HuH-7 (cell line): Measurements from ENCODE around the gene SDC1.
"Not testable (repeated sequence)": the region's sequence is repeated elsewhere in the genome, so short reads cannot be mapped to it uniquely, and the experiment has no call there.

Experiments
- DNase-seq: peaks from one replicate; pipeline ENCODE4 v3.0.0; 2011; ENCODE audit warnings: low spot score

Gene SDC1

DNA sequence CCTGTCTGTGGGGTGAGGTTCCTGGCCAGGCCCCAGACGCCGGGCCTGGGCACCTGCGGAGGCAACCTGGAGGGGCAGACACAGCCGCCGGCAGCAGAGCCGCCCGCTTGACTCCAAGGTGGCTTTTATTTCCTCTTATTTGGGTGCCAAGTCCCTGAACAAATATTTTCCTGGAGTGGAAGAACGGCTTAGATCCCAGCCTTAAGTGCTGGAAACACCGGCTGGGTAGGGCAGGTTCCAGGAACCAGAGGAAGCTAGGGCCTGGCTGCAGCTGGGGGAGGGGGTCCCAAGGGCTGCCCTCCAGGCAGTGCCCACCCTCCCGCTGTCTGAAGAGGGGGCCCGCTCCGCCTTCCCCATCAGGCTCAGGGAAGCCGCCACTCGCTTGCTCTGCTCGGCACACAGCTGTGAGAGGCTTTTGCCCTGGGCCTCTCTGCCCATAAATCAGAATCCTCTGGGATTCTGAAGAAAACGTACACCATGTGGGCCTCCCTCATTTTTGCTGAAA, 28.2 kb downstream of the SDC1 start:
- no peak for DNase-seq

DNA sequence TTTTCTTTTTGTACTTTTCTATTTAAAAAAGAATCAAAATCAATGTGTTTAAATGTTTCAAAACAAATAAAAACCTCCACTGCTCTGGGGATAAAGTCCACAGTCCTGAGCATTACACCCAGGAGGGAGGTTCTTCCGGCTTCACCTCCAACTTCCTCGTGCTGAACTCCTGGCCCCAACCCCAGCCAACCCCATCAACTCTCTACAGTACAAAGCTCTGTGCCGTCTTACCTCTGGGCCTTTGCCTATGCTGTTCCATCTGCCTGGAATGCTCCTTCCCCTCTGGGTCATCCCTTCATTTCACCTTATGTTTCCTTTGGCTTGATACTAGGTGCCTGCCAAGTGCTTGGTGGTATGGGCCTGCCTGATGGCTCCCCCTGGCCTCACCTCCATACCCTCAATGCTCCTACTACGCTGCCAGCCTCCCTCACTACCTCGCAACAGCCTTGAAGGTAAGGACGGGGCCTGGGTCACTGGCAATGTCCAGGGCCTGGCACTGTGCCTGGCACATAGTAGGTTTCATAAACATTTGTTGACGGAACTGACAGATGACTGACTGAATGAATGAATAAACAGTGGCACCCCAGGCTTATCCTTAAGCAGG, 28.8 kb downstream of the SDC1 start:
- peak; percentile 77 for DNase-seq

DNA sequence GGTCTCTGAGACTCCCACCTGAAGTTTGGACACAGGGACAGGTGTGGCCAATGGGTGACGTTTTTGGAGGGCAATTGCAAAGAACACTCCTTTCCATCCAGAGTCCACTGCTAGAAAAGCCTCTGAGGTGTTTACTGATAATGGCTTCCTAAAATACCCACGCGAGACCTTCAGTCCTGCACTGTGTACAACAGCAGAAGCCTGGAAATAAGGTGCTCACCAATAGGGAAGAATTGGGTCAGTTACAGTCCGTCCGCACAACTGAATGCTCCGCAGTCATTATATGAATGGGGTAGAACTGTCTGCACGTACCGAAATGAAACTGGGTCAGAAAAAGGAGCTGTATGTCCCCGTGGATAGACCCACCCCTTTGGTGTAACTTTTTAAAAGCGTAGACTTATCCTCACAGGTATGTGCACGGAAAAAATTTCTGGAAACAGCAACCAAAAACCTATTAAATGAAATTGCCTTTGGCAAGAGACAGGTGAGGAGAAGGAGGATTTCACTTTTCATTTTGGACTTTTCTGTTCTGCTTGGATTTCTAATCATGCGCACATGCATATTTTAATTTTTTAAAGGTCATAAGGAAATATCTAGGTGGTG, 29.4 kb downstream of the SDC1 start:
- no peak for DNase-seq

DNA sequence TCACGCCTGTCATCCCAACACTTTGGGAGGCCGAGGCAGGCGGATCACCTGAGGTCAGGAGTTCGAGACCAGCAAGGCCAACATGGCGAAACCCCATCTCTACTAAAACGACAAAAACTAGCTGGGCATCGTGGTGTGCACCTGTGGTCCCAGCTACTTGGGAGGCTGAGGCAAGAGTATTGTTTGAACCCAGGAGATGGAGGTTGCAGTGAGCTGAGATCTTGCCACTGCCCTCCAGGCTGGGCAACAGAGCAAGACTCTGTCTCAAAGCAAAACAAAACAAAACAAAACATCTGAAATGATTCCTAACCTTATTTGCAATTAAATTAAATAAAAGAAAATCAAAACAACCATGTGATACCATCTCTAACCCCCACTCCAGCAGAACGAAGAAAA, 29.9 kb downstream of the SDC1 start:
- not testable (repeated sequence) for DNase-seq

DNA sequence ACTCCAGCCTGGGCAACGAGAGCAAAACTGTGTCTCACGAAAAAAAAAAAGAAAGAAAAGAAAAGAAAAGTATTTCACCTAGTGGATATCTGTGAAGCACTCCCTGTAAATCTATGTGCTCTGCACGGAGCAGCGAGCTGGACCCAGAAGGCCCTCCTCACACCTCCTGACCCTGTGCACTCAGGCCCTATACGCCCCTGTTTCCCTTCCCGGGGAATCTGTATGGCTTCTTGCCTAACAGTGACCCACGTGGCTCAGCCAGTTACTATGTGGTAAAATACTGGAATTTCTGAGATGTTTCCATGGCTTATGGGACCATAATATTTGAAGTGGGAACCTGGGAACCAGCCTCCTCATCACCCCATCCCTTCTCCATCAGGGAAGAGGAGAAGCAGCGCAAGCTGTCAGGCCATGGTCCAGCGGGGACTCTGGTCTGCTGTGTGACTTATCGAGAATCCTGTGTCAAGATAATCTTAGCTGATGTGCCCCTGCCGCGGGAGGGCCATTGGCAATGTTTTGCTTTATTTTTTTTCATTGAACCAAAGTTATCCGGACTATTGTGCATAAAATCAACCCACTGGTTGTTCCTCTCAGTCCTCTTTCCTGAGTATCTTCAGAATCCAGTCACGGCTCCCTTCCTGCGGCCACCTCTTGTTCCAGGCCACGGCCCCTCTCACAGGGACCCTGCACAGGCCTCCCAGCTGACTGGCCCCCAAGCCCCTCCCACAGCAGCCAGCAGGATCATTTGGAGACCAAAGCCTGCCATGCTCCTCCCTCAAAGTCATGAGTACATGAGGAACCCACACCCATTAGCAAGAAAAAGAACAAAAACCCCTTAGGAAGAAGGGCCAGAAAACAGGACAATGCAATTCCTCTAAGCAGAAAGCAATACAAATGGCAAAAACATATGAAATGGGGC, 30.6 kb downstream of the SDC1 start:
- DNase-seq, result no peak

DNA sequence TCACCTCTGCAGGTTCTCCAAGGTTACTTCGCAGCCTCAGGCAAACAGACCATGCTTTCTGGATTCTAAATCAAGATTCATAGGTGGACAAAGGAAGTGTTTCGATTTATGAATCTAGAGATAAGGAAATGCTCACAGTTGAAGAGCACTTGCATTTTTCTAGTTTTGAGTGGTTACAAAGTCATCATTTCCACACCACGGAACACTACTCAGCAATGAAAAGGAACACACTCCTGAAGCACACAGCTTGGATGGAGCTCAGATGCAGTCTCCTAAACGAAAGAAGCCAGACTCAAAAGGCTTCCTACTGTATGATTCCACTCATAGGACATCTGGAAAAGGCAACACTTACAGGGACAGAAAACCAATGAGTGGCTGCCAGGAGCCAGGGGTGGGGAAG, 31.7 kb downstream of the SDC1 start:
- no peak for DNase-seq

DNA sequence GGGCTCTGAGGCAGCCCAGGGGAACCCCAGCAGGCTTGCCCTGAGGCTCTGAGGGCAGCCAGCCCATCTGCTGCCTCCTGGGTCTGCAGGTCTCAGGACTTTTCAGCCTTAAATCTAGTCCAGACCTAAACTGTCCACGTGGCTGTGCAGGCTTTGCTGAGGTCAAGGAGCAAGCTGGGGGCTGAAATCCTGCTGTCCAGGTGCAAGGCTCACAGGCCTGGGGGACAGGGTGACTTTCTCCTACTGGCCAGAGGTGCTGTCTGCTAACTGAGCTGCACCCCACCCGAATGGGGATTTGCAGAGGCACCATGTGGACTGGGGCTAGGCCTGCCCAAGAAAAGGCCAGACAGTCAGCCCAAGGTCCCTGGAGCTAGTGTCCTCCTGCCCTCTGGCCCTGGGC, 32.1 kb downstream of the SDC1 start:
- no peak for DNase-seq

DNA sequence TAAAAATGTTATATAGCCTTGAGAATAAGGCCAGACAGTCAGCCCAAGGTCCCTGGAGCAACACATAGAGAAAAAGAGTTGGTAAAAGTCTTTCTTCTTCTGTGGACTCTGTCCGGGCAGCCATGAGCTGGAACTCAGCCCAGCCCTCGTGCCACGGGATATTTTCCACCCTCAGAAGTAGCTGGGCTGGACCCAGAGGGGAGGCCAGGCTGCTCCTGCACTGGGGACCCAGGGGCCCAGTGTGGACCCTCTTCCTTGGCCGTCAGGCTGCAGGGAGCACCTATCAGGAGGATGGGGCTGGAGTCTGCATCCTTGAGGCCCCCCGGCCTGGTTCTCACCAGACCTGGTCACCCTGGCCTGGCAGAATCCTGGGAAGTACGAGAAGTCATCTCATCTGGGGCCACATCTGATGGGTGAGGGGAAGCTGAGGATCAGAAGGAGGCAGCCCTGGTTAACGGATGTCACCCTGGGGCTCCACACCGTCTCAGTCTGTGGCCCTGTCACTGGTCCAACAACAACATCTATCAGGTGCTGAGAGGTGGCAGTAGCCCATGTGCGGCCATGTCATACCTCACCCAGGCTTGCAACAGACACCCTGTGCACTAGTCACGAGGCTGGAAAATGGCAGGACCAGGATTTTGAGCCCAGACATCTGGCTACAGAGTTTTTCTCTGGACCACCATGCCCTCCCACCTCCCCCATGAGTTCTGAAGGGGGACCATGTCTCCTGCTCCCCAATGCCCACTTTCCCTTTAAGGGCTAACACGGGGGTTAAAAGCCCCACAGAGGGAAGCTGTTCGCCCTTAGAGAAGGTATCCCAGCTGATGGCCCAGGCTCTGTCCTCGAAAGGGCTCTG, 33.0 kb downstream of the SDC1 start:
- no peak for DNase-seq

DNA sequence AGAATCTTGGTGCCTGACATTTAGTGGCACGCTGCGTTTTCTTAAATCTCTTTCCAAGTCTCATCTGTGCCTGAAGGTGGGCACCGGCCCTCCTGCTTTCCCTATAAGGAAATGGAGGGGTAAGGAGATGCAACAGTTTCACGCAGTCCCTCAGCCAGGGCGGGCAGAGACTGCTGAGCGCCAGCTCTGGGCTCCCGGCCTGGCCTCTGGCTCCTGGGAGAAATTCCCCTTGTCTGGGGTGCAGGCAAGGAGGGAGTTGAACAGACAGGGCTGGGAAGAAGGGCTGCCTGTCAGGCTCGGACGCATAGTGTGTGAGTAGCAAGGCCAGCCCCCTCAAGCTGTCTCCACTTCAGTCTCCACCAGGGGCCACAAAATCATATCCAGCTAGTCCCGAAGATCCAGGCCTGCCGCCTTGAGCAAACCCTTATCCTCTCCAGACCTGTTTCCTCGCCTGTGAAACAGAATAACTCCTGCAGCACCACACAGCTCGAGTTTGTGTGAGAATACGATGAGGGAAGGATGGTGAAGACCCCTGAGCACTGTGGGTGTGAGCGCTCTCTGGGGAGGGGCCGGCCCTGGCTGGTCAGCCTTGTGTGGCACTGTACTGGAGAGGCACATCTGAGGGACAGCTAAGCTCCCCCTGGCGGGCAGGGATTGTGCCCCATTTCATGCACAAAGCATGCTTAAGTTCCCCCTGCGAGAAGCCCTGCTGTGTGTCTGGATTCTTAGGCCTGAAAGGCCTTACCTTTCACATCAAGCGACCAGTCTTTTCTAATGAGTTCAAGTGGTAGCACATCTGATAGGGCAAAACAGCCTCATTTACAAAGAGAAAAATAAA, 33.8 kb downstream of the SDC1 start:
- peak; percentile 75 for DNase-seq

DNA sequence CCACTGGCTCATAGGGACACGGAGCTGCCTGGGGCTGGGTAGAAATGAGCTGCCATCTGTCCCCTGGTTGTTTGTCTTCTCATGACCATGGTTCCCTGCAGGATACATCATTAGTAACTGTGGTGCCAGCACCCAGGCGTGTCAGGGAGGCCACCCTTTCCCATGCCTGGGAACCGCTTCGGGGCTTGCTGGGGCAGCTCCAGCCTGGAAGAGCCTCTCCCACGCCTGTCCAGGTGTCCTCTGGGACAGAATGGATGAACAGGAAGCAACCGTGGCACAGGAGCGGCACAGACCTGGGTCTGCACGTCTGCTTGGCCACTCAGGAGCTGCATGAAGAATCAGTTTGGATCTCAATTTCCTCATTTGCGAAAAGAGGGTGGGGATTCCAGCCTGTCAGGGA, 34.8 kb downstream of the SDC1 start:
- no peak for DNase-seq

DNA sequence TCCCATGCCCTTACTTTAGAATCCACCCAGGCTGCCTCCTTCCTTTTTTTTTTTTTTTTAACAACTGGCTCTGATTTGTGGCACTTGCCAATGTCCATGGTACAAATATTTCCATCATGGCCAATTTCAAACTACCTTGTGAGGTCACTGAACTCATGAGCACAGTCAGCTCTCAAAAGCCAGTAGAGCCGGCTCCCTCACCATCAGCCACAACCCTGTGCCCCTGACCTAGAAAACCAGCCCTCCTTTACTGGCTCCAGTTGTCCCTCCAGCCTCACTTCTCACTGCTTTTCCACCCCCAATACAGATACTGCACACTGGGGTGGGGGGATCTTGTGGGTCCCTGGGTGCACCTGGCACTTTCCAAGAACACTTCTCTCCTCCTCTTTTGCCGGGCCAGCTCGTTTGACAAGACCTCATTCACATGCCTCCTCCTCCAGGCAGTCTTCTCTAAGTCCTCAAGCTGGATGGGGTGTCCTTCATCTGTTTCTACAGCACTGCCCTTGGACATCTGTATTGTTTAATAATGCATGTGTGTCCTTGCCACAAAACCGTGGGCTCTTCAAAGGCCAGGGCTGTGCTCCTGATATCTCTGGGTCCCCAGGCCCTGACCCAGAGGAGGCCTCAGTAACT, 35.5 kb downstream of the SDC1 start:
- DNase-seq, result no peak

DNA sequence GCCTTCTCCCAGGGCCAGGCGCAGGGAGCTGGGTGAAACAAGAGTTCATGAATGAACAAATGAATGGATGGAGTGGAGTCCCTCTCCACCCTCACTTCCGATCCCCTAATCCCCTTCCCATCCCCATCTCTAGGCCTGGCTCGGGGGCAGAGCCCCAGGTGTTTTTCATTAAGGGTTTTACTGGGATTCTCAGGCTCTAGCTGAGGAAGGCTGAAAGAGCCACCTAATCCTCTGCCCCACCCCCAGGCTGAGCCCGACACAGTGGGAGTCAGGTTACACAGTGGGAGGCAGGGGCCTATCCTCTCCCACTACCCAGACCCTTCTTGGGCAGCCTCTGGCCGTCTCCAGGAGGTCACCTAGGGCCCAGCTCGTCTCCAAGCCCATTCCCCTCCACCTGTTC, 36.1 kb downstream of the SDC1 start:
- DNase-seq, result no peak

DNA sequence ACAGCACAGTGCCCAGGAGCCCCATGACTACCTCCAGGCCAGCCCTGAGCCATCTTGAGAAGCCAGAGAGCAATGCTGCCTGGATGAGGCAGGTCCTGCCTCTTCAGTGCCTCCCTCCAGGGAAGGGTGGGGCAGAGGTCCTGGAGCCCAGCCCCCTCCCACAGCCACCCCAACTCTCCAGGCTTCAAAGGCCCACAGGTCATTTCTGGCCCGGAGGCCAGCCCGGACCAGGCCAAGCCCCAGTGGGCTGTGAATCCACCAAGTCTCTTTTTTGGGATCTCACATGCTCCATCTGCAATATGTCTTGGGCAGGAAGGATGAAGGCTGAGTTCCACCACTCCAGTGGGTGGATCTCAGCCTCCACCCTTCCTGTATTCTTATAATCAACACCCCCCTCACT, 36.7 kb downstream of the SDC1 start:
- no peak for DNase-seq

DNA sequence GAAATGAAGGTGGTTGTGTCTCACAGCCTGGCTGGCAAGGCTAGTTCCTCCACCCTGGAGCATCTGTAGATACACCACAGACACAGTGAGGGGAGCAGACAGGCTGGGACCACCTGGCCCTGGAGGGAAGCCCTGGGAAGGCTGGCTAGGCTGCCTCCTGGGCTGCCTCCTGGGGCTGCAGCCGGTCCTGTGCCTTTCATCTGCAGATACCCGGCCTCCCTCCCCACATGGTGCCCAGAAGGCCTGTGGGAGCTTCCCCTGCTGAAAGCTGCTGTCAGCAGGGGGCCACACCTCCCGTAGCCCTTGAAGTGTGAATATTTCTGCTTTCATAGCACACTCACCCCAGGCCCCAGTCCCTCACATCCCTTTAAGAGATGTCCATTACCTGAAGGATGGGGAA, 37.6 kb downstream of the SDC1 start:
- DNase-seq, result no peak

DNA sequence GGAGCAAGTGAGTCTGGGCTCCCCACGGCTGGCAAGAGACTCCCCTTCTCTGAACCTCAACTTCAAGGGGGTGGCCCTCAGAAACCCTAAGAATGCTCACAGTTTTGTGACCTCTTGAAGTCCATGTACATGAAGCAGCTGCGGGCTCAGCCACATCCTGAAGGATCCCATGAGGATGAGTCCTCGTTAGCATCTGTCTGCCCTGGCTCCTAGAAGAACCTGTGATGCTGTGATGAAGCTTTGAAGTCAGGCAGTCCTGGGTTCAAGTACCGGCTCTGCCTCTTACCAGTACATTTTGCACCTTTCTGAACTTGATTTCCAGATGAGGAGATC, 38.1 kb downstream of the SDC1 start:
- no peak for DNase-seq

DNA sequence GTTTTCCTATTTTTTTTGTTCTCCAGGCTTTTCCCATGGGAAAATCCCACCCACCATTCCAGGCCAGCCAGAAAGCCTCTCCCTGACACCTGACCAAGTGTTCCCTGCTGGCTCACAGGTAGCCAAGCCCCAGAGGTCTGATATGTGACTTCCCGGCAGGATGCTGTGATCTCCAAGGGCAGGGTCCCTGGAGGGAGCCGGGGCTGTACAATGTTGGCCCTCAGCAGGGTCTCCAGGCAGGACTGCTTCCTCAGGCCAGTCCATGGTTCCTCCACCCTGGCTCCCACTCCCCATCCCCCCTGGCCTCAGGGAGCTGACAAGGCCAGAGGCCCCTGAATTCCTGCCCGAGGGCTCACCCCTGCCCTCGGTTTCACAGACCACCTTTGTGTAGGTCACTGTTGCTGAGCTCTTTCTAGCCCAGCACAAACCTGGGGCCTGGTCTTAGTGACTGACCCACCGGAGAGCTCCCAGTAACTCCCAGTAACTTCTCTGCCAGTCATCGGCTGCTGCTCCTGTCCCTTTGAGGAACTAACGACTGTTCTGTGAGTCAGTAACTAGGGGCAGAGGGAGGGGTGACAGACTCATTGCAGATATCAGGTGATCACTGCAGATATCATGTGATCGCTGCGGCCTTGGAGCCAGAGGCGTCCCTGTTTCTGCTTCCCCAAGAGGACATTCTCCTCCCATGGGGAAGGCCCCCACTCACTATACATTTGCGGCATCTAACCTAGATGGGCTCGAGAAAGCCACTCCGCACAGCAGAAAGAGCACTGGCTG, 38.7 kb downstream of the SDC1 start:
- no peak for DNase-seq

DNA sequence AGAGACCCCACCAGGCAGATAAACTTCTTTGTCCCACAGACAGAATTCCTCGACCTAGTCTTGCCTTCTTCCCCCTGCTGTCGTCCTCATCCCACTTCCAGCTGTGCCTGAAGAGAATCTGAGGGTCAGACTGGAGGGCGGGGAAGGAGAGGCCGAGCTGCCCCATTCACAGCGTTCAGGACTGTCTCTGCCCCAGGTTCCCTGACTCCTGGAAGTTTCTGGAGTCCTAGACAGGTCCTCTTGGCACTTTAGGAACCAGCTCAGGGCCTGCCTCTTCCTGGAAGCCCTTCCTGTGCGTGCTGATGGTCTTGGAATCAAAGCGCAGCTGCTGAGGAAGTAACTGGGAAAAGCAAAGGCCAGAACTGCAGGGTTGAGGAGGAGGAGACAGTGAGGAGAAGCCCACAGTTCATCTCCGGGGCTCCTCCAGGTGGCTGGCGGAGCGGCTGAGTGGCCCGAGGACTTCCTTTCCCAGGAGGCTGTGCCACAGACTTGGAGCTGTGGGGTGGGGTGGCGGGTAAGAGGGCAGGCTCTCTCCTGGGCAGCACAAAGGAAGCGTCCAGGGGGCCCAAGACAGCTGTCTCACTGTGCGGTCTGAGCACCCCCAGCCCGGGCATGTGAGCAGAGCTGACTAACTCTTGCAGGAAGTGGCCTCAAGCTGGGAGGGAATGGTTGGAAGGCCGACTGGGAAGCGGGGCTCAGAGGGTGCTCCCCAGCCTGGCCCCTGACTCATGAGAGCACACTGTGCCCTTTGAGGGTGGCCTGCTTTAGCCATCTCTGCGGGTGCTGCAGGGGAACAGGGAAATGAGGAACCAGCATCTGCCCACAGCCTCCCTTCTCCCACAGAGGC, 39.5 kb downstream of the SDC1 start:
- DNase-seq, result no peak

DNA sequence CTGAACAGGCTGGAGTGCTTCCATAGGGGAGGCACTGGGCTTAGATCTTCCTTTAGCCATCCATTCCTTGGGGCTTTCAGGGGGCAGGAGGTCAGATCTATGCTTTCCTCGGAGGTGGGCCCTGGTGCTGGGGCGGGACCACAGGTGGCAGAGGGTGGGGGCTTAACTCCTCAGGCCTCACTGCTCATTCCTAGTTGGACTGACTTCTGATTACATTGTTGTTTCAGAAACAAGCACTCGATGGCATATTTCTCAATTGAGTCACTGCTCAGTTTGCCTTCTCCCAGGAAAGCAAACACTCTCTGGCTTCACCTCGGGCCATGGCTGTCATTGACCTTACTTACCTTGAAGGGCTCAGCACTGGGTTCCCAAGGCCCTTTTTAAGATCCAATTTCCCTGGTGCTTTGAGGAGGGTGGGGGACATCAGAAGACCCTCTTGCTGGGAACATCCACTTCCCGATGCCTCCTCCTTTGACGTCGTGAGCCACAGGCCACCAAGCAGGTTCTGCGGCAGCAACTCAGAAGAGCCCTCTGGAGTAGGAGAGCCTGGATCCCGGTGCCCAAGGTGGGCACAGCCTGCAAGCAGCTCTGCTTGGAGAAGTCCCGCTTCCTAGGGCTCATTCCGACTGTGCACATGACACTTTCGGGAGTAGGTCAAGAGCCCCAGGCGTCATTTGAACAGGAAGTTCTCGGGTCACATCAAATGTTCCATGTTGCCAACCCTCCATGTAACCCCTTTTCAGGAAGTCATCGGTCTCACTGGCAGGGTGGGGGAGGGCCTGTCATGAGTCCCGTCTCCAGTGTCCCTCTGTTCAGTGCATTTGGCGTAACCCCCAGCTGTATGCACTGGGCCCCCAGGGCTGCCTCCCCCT, 40.6 kb downstream of the SDC1 start:
- peak; percentile 66 for DNase-seq
